Activated naive CD4-positive, alpha-beta T cell treated with anti-CD3 and anti-CD28 coated beads, Interleukin-2, amount 10 ng/mL, durations not matched to agents 7 days and 5 days (primary cell): Measurements from ENCODE around the gene TMA16.
A peak's percentile ranks its signal among the peaks of the same experiment; 100 is the strongest.
"Not testable (repeated sequence)": the region's sequence is repeated elsewhere in the genome, so short reads cannot be mapped to it uniquely, and the experiment has no call there.

Experiments used
- CTCF ChIA-PET: fragments of 350-600 bp; sonication (Branson Sonifier 250); formaldehyde crosslinking; loops from one replicate; lab custom pipeline; 2021; ENCODE audit warnings: antibody characterized with exemption; lab: Charles Lee
- DNase-seq: peaks from one replicate; pipeline ENCODE4 v3.0.0-alpha.2; 2020
- H3K27ac Mint-ChIP-seq: one replicate; pipeline ENCODE4 v1.8.0; 2021; ENCODE audit warnings: mild to moderate bottlenecking, moderate library complexity, mixed read lengths
- H3K27me3 Mint-ChIP-seq: one replicate; pipeline ENCODE4 v1.8.0; 2021; ENCODE audit warnings: mild to moderate bottlenecking, mixed read lengths
- H3K36me3 Mint-ChIP-seq: one replicate; pipeline ENCODE4 v1.8.0; 2021; ENCODE audit warnings: mixed read lengths
- H3K4me1 Mint-ChIP-seq: one replicate; pipeline ENCODE4 v1.8.0; 2021; ENCODE audit warnings: mixed read lengths
- H3K4me3 Mint-ChIP-seq: one replicate; pipeline ENCODE4 v1.8.0; 2021; ENCODE audit warnings: mild to moderate bottlenecking, moderate library complexity, mixed read lengths
- H3K9me3 Mint-ChIP-seq: one replicate; pipeline ENCODE4 v1.8.0; 2021; ENCODE audit warnings: mixed read lengths

The TMA16 gene

DNA sequence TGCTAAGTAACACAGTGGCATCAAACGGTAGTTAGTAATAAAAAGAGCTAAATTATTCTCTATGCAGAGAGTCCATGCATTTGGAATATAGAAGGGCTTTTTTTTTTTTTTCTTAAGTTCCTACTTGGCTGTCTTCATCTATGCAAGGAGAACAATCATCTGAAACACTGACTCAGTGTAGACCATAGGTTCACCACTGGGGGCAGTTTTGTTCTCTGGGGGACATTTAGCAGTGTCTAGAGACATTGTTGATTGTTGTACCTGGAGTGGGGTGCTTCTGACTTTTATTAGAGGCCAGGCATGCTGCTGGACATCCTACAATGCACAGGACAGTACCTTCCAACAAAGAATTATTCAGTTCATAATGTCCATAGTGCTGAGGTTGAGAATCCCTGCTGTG is 41.2 kb downstream of the TMA16 start:
- Mint-ChIP-seq H3K9me3 (no peaks in the 10 kb centered on the region), H3K36me3 (peaks cover under 1% of the 10 kb centered on the region), H3K4me1 (no peaks in the 10 kb centered on the region), H3K27ac (no peak overlapping the region), H3K27me3 (no peaks in the 10 kb centered on the region), H3K4me3 (no peak overlapping the region)
- CTCF ChIA-PET: interaction anchor here (0.7 to 1.2 kb wide), 2 partner anchors 14 to 241 kb away, joined by 3 to 5 read pairs; no protein-coding TSS in a partner anchor
- no peak for DNase-seq

DNA sequence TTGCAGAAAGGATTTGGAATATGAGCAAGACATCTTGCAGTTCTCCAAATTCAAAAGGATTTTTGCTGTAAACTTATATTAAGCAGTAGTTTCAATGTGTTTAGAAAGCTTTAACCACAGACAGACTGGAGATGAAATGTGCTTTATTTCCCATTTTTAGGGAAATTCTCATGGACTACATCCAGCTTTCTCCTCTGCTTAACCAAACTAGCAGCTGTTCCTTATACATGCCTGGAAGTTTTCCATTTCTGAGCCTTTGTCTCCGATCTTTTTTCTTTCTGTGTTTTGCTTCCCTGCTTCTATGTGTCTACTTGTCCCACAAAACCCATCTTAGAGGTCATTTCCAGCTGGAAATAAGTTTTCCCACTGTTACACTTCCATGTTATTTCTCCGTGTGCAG is 41.6 kb downstream of the TMA16 start:
- CTCF ChIA-PET: interaction anchor here (1.2 kb wide), 1 partner anchor 14 kb away, joined by 3 read pairs; no protein-coding TSS in a partner anchor
- no peaks in the 10 kb centered on the region for H3K4me1 Mint-ChIP-seq
- no peaks in the 10 kb centered on the region for H3K36me3 Mint-ChIP-seq
- no peak overlapping the region for H3K4me3 Mint-ChIP-seq
- H3K27ac Mint-ChIP-seq: no peak overlapping the region
- no peak for DNase-seq
- H3K27me3 Mint-ChIP-seq: no peaks in the 10 kb centered on the region
- no peaks in the 10 kb centered on the region for H3K9me3 Mint-ChIP-seq

DNA sequence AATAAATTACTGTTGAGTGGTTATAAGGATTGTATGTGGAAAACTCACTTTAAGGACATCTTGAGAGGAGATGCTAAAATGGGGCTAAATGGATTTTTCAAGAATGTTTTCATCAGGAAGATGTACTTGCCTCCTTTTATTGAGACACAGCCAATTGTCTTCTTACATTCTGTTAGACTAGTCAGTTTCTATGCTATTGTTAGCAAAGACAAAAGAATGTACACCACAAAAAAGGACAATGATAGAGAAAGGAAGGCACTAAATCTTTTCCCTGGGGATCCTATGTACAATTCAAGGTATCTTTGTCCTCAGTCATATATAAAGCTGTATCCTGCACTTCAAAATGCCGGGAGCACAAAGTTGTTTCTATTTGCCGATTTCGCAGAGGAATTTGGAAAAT is 42.6 kb downstream of the TMA16 start:
- no peaks in the 10 kb centered on the region for H3K9me3 Mint-ChIP-seq
- no peaks in the 10 kb centered on the region for H3K36me3 Mint-ChIP-seq

DNA sequence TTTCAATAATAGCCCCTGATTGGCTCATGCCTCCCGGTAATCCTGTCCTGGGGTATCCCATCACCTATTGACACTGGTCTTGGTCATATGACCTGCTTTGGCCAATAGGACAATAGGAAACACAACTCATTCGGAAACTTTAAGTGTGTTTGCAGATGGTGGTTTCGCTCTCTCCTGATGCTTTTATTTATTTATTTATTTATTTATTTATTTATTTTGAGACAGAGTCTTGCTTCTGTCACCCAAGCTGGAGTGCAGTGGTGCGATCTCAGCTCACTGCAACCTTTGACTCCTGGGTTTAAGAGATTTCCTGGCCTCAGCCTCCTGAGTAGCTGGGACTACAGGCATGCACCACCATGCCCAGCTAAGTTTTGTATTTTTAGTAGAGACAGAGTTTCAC is 44.3 kb downstream of the TMA16 start:
- not testable (repeated sequence) for H3K36me3 Mint-ChIP-seq

More for the DNA sequence above, 42.6 kb downstream of the TMA16 start:
- DNase-seq: no peak
- H3K4me3 Mint-ChIP-seq: no peak overlapping the region
- CTCF ChIA-PET: interaction anchor here (3.7 kb wide), 1 partner anchor 12 kb away, joined by 22 read pairs; no protein-coding TSS in a partner anchor
- H3K27ac Mint-ChIP-seq: no peak overlapping the region
- H3K27me3 Mint-ChIP-seq: no peaks in the 10 kb centered on the region
- H3K4me1 Mint-ChIP-seq: no peaks in the 10 kb centered on the region

DNA sequence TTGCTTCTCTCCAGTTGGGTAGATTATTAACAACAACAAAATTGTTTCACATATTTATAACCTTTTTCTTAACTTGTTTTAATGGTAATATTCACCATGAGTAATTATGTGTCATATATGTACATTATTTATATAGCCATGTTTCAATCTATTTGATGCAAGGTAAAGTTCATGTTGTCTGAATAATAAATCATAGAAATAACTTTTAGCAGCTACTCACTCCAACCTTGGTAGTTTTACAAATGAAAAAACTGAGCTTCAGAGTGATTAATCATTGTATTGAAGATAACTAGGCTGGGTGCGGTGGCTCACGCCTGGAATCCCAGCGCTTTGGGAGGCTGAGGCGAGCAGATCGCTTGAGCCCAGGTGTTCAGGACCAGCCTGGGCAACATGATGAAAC is 46.0 kb downstream of the TMA16 start:
- no peak overlapping the region for H3K4me3 Mint-ChIP-seq
- no peaks in the 10 kb centered on the region for H3K4me1 Mint-ChIP-seq
- H3K36me3 Mint-ChIP-seq: no peaks in the 10 kb centered on the region
- no peak overlapping the region for H3K27ac Mint-ChIP-seq
- H3K9me3 Mint-ChIP-seq: no peaks in the 10 kb centered on the region
- no peaks in the 10 kb centered on the region for H3K27me3 Mint-ChIP-seq
- CTCF ChIA-PET: interaction anchor here (1.5 to 3.7 kb wide), 2 partner anchors 9 to 11 kb away, joined by 4 to 22 read pairs; no protein-coding TSS in a partner anchor
- DNase-seq: no peak

More for the DNA sequence above, 44.3 kb downstream of the TMA16 start:
- DNase-seq, H3K27ac Mint-ChIP-seq, H3K4me3 Mint-ChIP-seq, H3K27me3 Mint-ChIP-seq, H3K9me3 Mint-ChIP-seq, H3K4me1 Mint-ChIP-seq: not testable (repeated sequence)
- CTCF ChIA-PET: interaction anchor here (1.3 to 3.7 kb wide), 3 partner anchors 10 to 54 kb away, joined by 4 to 22 read pairs (median 5); no protein-coding TSS in a partner anchor

DNA sequence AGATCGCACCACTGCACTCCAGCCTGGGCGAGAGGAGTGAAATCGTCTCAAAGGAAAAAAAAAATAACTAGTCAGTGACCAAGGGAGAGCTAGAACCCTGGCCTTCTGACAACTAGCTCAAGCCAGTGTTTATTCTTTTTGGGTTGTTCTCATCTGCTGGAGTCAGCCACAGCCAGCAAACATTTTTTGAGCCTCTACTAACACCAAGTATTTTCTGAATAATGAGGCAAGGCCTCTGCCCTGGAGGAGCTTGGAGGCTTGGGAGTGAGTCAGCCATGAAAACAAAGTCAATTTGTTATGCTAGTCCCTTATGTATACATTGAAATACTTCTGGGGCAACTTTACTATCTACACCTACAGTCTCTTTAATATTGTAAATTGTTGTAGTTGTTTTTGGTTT is 46.5 kb downstream of the TMA16 start:
- Mint-ChIP-seq H3K27ac (no peak overlapping the region), H3K4me3 (no peak overlapping the region), H3K4me1 (no peaks in the 10 kb centered on the region), H3K36me3 (no peaks in the 10 kb centered on the region), H3K9me3 (no peaks in the 10 kb centered on the region), H3K27me3 (no peaks in the 10 kb centered on the region)
- CTCF ChIA-PET: interaction anchor here (0.9 to 3.7 kb wide), 3 partner anchors 8 to 47 kb away, joined by 3 to 22 read pairs (median 4); partner anchors contain the start of gene TMA16
- no peak for DNase-seq

DNA sequence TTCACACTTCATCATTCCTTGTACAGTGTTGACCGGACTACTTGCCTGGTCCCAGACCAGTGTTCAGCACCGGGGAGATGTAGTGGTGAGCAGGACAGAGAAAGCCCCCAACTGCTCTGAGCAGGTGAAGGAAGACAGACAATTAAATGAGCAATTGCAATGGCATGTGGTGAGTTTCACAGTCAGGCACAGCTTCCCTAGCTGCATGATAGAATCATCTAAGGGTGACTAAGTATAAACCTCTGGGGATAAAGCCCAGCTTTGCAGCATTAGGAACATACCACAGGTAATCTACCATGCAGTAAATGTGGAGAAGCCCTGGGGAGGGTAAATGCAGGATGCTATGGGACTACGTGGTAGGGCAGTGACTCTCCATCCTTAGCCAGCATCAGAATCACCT is 47.8 kb downstream of the TMA16 start:
- Mint-ChIP-seq H3K36me3 (no peaks in the 10 kb centered on the region), H3K27ac (no peak overlapping the region), H3K27me3 (no peaks in the 10 kb centered on the region), H3K9me3 (no peaks in the 10 kb centered on the region), H3K4me3 (no peak overlapping the region), H3K4me1 (no peaks in the 10 kb centered on the region)
- CTCF ChIA-PET: interaction anchor here (0.7 to 2.6 kb wide), 6 partner anchors 8 to 434 kb away, joined by 3 to 13 read pairs (median 3); no protein-coding TSS in a partner anchor
- DNase-seq: no peak

DNA sequence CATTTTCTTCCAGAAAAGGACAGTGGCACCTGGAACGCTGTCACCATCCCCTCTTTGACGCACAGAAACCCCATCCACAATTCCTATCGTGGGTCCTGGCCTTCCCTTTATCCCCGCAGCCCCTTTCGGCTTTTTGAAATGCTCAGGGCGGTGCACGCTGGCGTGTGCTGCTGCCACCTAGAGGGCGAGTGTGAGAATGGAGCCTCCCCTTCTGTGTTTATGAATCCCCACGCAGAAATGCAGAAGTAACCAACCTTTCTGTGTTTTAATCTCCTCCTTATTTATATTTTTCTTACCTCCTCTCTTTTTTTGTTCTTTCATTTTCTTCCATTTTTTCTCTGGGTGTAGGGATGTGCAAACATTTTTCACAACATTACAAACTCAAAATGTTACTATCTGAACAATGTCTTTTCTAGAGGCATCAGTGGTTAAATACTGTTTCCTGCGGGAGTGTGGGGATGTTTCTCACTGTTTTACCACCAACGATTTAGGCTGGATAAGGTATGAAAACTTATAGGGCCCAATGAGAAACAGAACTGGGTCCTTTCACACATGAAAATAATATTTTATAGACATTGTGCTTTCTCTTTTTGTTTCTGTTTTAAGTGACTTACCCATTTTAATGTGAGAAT is 50.0 kb downstream of the TMA16 start:
- Mint-ChIP-seq H3K4me3 (no peak overlapping the region), H3K27ac (no peak overlapping the region), H3K27me3 (no peaks in the 10 kb centered on the region), H3K9me3 (no peaks in the 10 kb centered on the region), H3K4me1 (peaks cover 12% of the 10 kb centered on the region), H3K36me3 (no peaks in the 10 kb centered on the region)
- DNase-seq: peak; percentile 69
- CTCF ChIA-PET: interaction anchor here (1.4 to 2.6 kb wide), 2 partner anchors 52 to 60 kb away, joined by 4 to 13 read pairs; no protein-coding TSS in a partner anchor

DNA sequence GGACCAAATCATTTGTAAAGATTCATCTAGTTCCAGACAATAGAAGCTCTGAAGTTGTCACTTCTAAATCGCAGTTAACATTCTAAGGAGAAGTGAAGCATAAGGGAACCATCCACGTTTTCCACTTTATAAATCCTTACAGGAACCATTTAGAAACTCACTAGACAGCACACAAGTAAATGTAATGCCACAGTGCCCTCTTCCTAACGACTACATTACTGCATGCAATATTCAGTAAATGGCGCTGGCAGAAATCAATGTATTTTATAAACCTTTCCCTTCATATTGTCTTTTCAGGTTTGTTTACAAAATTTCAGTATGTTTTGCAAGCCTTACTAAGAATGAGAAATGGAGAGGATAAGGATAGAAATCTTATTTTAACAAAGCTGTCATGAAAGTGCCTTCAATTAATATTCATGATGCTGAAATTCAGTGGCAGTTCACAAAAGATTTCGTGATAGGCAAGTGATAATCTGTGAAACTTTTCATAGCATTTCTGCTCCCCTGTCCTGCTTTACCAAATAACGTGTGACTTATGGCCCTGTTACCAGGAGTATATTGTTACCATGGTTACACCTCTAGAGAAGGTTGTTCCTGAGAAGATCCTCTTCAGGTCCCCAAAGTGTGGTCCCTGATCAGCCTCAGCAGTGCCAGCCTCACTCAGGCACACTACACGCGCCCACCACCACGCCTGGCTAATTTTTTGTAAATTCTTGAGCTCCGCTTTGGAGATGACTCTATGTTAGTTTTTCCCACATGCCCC is 54.2 kb downstream of the TMA16 start:
- H3K36me3 Mint-ChIP-seq: no peaks in the 10 kb centered on the region
- peak; percentile 24 for DNase-seq
- H3K4me1 Mint-ChIP-seq: peaks cover 20% of the 10 kb centered on the region
- H3K9me3 Mint-ChIP-seq: no peaks in the 10 kb centered on the region
- no peaks in the 10 kb centered on the region for H3K27me3 Mint-ChIP-seq
- no peak overlapping the region for H3K27ac Mint-ChIP-seq
- H3K4me3 Mint-ChIP-seq: peak overlapping the region; percentile 15
- CTCF ChIA-PET: interaction anchor here (1.0 to 4.6 kb wide), 10 partner anchors 8 to 1195 kb away, joined by 3 to 37 read pairs (median 7); partner anchors contain the start of gene TMA16

DNA sequence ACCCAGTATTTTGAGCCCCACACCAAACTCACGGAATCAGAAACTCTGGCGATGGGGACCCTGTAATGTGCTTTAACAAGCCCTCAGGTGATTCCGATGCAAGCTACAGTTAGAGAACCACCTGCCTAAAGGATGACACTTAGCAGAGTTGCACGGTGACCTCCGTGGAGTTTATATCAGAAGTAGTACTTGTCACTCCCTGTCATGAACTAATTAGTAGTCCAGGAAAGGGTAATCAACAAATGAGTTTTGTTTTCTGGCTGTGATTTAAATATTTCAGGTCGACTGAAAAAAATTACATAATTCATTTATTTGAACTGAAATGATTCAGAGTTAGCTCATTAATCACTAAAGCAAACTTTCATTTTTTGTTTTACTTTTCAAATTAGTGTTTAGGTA is 56.4 kb downstream of the TMA16 start:
- Mint-ChIP-seq H3K4me1 (peaks cover 20% of the 10 kb centered on the region), H3K36me3 (no peaks in the 10 kb centered on the region), H3K4me3 (no peak overlapping the region), H3K9me3 (no peaks in the 10 kb centered on the region), H3K27ac (no peak overlapping the region), H3K27me3 (no peaks in the 10 kb centered on the region)
- DNase-seq: no peak
- CTCF ChIA-PET: interaction anchor here (0.8 to 4.6 kb wide), 15 partner anchors 9 to 1182 kb away, joined by 3 to 37 read pairs (median 6); partner anchors contain the start of gene TMA16

DNA sequence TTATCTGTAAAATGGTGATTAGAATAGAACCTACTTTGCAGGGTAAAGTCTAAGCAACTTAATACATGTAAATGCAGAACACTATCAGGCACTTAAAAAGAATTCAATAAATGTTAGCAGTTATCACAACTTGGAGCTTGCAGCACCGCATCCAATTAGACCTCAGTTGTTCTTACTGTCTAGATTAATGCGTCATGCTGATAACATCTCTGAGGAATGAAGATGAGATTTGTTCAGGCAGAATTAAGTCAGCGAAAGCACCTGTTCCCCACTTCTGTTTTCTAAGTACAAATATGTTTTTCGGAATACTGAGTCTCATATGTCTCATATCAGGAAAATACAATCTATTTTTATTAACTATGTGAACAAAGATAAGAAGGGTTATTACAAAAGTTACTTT is 58.7 kb downstream of the TMA16 start:
- Mint-ChIP-seq H3K27ac (no peak overlapping the region), H3K9me3 (no peaks in the 10 kb centered on the region), H3K27me3 (no peaks in the 10 kb centered on the region), H3K36me3 (no peaks in the 10 kb centered on the region), H3K4me3 (no peak overlapping the region), H3K4me1 (peaks cover 25% of the 10 kb centered on the region)
- no peak for DNase-seq
- CTCF ChIA-PET: interaction anchor here (0.7 to 1.6 kb wide), 7 partner anchors 59 to 1178 kb away, joined by 3 to 11 read pairs (median 4); partner anchors contain the start of gene TMA16

DNA sequence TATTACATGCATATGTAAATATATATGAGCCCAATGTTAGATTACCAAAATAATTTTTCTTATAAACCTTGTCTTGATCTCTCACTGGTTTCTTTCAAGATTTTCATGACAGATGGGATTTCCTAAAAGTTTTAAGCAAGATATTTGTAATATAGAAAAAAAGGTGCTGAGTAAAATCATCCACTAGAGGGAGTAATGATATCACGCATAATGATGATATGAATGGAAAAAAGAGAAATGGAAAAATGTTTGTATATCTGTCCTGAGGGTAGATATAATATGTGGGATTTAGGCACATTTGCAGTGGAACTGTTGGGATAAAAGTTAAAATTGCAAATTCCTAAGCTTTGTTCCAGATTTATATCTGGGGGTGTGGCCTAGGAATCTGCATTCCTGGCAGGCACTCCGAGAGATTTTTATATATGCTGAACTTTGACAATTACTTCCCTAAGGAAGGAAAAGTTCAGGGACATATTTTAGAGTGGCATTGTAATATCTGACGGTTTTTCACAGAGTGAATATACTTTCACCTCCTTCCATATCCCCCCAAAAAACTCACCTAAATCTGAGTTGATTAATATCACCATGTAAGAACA is 60.5 kb downstream of the TMA16 start:
- H3K27me3 Mint-ChIP-seq: no peaks in the 10 kb centered on the region
- CTCF ChIA-PET: interaction anchor here (0.6 to 3.2 kb wide), 9 partner anchors 13 to 1189 kb away, joined by 3 to 24 read pairs (median 3); no protein-coding TSS in a partner anchor
- H3K36me3 Mint-ChIP-seq: peaks cover 1% of the 10 kb centered on the region
- H3K4me1 Mint-ChIP-seq: peaks cover 26% of the 10 kb centered on the region
- DNase-seq: no peak
- H3K9me3 Mint-ChIP-seq: peaks cover 2% of the 10 kb centered on the region
- no peak overlapping the region for H3K27ac Mint-ChIP-seq
- H3K4me3 Mint-ChIP-seq: no peak overlapping the region

DNA sequence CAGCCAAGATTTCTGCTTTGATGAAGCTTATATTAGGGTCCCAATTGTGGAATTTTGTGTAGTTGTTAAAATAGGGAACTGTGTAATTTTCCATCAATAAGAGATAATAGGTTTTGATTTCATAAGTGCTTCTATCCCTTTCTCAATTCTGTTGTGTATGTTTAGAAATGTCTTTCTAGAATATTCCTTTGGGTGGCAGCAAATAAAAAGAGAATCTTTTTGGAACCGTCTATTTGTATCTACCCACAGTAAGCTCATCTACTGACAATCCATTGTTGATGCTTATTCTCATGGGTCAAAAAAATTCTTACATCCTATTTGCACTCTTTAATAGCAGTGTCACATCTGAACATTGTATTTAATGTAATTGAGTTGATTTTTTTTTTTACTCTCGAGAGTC is 61.7 kb downstream of the TMA16 start:
- Mint-ChIP-seq H3K9me3 (peaks cover 4% of the 10 kb centered on the region), H3K36me3 (peaks cover 1% of the 10 kb centered on the region), H3K27ac (no peak overlapping the region), H3K27me3 (no peaks in the 10 kb centered on the region), H3K4me1 (peaks cover 22% of the 10 kb centered on the region), H3K4me3 (no peak overlapping the region)
- DNase-seq: no peak
- CTCF ChIA-PET: interaction anchor here (0.7 to 3.2 kb wide), 17 partner anchors 8 to 1188 kb away, joined by 3 to 24 read pairs (median 4); no protein-coding TSS in a partner anchor
